PFSK-1 (cell line): Measurements from ENCODE around the gene SIRT2.

Experiments used
- FOXP2 ChIP-seq: optimal IDR thresholded peaks from 2 replicates; pipeline ENCODE3; 2011; ENCODE audit warnings: borderline replicate concordance, control low read depth, inconsistent platforms; ENCODE audit not compliant: insufficient read depth; ENCODE audit errors: extremely low read length, extremely low read depth
- POLR2AphosphoS5 ChIP-seq: IDR thresholded peaks from 2 replicates; pipeline ENCODE4 v1.6.1; 2012; ENCODE audit warnings: low read depth, mild to moderate bottlenecking, control low read depth, low read length, moderate library complexity
- SIN3A ChIP-seq: IDR thresholded peaks from 2 replicates; pipeline ENCODE4 v1.6.1; 2012; ENCODE audit warnings: mild to moderate bottlenecking, low read length, moderate library complexity, borderline replicate concordance; ENCODE audit not compliant: insufficient read depth
- TAF1 ChIP-seq: IDR thresholded peaks from 2 replicates; pipeline ENCODE4 v1.6.1; 2012; ENCODE audit warnings: low read length, control low read depth, borderline replicate concordance; ENCODE audit not compliant: insufficient read depth
- TF ChIP-seq, protein P1 (sequence below), 2 experiments: IDR thresholded peaks; 2 replicates each; pipeline versions ENCODE4 v1.6.1 to v1.8.0; 2011 to 2012; ENCODE audit warnings: low read depth in 2 of 2, low read length in 2 of 2, control low read depth in 1 of 2, inconsistent platforms in 1 of 2, mild to moderate bottlenecking in 1 of 2, moderate library complexity in 1 of 2; ENCODE audit not compliant: insufficient read depth in 1 of 2

The SIRT2 gene

DNA sequence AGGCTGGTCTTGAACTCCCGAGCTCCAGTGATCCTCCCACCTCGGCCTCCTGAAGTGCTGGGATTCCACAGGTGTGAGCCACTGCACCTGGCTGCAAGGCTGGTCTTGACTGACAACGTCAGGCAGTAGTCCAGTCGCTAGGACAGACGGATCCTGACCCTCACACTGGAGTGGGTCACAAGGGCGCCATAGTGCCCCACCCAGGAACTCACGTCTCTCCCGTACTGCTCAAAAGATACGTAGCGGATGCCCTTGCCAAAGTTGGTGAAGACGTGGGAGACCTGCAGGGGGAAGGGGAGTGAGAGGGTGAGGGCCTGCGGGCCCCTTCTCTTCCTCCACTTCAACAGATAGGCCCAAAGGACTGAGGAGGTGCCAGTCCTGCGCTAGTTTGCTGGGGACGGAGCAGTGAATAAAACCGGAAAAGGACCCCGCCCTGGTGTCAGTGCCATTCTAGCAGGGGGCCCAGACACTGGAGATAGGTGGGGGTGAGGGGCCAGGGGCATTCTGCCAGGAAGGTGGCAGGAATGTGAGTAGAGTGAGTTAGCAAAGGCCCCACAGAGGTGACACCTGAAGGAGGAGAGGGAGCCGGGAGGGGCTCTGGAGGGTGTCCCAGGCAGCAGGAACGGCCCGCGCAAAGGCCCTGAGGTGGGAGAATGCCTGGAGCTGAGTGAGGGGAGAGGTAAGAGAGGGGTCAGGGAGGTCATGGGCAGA is 43.2 kb upstream of the SIRT2 start:
- no peak for TF ChIP-seq FOXP2
- no peak for TF ChIP-seq TAF1
- TF ChIP-seq, protein P1, sequence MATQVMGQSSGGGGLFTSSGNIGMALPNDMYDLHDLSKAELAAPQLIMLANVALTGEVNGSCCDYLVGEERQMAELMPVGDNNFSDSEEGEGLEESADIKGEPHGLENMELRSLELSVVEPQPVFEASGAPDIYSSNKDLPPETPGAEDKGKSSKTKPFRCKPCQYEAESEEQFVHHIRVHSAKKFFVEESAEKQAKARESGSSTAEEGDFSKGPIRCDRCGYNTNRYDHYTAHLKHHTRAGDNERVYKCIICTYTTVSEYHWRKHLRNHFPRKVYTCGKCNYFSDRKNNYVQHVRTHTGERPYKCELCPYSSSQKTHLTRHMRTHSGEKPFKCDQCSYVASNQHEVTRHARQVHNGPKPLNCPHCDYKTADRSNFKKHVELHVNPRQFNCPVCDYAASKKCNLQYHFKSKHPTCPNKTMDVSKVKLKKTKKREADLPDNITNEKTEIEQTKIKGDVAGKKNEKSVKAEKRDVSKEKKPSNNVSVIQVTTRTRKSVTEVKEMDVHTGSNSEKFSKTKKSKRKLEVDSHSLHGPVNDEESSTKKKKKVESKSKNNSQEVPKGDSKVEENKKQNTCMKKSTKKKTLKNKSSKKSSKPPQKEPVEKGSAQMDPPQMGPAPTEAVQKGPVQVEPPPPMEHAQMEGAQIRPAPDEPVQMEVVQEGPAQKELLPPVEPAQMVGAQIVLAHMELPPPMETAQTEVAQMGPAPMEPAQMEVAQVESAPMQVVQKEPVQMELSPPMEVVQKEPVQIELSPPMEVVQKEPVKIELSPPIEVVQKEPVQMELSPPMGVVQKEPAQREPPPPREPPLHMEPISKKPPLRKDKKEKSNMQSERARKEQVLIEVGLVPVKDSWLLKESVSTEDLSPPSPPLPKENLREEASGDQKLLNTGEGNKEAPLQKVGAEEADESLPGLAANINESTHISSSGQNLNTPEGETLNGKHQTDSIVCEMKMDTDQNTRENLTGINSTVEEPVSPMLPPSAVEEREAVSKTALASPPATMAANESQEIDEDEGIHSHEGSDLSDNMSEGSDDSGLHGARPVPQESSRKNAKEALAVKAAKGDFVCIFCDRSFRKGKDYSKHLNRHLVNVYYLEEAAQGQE (IDR thresholded peaks at IDR 0.05; ENCODE audit: insufficient read depth in 1 of 2, low read depth in 2 of 2, low read length in 2 of 2) = no peak
- no peak for TF ChIP-seq POLR2AphosphoS5
- TF ChIP-seq SIN3A = no peak

DNA sequence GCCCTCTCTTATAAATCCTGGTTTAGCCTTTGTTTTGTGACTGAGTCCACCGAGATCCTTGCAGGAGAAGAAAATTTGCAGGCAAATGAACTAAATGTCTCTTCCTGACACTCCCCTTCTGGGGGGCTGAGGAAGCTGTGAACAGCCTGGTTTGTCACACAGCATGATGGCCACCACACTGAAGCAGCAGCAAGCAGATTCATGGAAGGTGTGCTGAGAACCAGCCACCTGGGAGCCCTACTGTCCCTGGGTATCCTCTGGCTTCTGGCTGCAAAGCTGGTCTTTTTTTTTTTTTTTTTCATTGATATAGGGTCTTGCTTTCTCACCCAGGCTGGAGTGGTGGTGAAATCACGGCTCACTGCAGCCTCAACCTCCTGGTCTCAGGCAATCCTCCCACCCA is 42.6 kb upstream of the SIRT2 start:
- TF ChIP-seq, protein P1 (IDR thresholded peaks at IDR 0.05; ENCODE audit: insufficient read depth in 1 of 2, low read depth in 2 of 2, low read length in 2 of 2) = no peak
- no peak for TF ChIP-seq POLR2AphosphoS5

DNA sequence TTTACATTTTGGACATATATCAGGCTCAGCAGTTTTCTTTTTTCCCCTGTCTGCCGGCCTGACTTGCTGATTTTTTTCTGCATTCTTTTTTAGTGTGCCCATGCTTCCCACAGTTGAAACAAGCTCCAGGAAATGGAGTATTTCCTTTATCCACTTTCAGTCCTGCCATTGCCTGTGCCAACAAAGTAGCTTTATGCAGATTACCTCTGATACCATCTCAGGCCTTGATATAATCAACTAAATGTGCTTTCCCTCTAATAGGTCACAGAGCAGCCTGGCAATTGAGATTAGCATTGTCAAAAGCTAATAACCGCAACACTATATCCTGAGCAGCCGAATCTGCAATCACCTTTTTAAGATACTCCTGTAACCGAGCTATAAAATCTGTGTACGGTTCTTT is 40.5 kb upstream of the SIRT2 start:
- TF ChIP-seq, protein P1 (IDR thresholded peaks at IDR 0.05; ENCODE audit: insufficient read depth in 1 of 2, low read depth in 2 of 2, low read length in 2 of 2) = no peak

GRCh38 chr19:38933544-38933943 is 34.1 kb upstream of the SIRT2 start:
- TF ChIP-seq POLR2AphosphoS5 = no peak
- no peak for TF ChIP-seq FOXP2
- no peak for TF ChIP-seq SIN3A
- TF ChIP-seq, protein P1 (IDR thresholded peaks at IDR 0.05; ENCODE audit: insufficient read depth in 1 of 2, low read depth in 2 of 2, low read length in 2 of 2) = no peak
- no peak for TF ChIP-seq TAF1

- TF ChIP-seq POLR2AphosphoS5 = no peak; the same call in 1 of the 2 replicates
- TF ChIP-seq, protein P1 (IDR thresholded peaks at IDR 0.05; ENCODE audit: insufficient read depth in 1 of 2, low read depth in 2 of 2, low read length in 2 of 2) = no peak
- no peak for TF ChIP-seq FOXP2
- TF ChIP-seq SIN3A = no peak
- TF ChIP-seq TAF1 = no peak
These were observed 33.2 kb upstream of the SIRT2 start for GRCh38 chr19:38932425-38933179.
